ENCODE data around the gene SGSM2. TPM values are rescaled to one million over a fixed set of nuclear protein-coding genes. Genes with fewer than 3 reads are reported as not detected.

The SGSM2 gene
- total RNA-seq, 1 donor from 2014 or later = 60.2 TPM

DNA sequence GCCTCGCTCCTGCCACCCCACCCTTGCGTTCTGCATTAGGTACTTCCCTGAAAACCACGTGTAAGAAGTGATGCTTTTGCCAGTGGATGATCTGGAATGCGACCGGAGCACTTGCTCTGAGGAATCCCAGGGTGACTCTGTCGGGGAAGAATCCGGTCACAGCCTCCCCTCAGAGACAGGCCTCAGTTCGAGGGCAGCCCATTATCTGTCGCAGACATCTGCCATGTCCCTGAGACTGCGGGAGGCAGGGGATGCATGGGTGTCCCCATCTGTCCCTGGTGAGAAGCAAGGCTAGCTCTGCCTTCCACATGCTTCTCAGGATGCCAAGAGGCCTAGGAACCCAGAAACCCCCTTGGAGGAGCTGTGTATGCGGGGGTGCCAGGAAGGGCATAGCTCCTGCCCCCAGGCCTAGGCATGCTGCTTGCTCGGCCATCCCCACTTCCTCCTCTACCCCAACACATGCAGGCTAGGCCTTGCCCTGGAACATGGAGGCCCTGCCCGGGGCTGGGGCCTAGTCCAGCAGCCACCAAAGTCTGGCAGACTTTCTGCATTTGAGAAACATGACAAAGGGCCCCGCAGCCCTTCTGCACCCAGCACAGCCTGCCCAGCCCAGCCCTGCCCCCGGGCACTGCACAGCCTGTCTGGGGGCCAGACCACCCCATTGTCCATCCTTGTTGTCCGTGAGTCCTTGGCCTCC, 43.1 kb downstream of the SGSM2 start:
- no peak for DNase-seq (ENCODE audit: extremely low spot score in 2 of 2)
- H3K4me1 ChIP-seq = peaks cover 16% of the 10 kb centered on the region
- TF ChIP-seq POLR2A (IDR thresholded peaks at IDR 0.05) (no peak), POLR2AphosphoS5 (IDR thresholded peaks at IDR 0.05; ENCODE audit: insufficient read depth in 1 of 2, low read depth in 1 of 2) (no peak), CTCF (IDR thresholded peaks at IDR 0.05) (no peak)
- no peaks in the 10 kb centered on the region for H3K27me3 ChIP-seq
- no peak overlapping the region for H3K4me3 ChIP-seq
- no peak overlapping the region for H3K27ac ChIP-seq
- intact Hi-C loops (cut with DNase I) = no loop called here
- H3K36me3 ChIP-seq = peaks cover 0 to 27% of the 10 kb centered on the region in 2 donors
- H3K9me3 ChIP-seq = no peaks in the 10 kb centered on the region

- no peak overlapping the region for H3K4me3 ChIP-seq
- H3K36me3 ChIP-seq = peaks cover 0 to 27% of the 10 kb centered on the region in 2 donors
- no peak overlapping the region for H3K27ac ChIP-seq
- no peaks in the 10 kb centered on the region for H3K9me3 ChIP-seq
- TF ChIP-seq POLR2A (IDR thresholded peaks at IDR 0.05) (no peak), POLR2AphosphoS5 (IDR thresholded peaks at IDR 0.05; ENCODE audit: insufficient read depth in 1 of 2, low read depth in 1 of 2) (no peak), CTCF (IDR thresholded peaks at IDR 0.05) (no peak)
- no peaks in the 10 kb centered on the region for H3K27me3 ChIP-seq
- no peak for DNase-seq (ENCODE audit: extremely low spot score in 2 of 2)
- intact Hi-C loops (cut with DNase I) = no loop called here
- peaks cover 16% of the 10 kb centered on the region for H3K4me1 ChIP-seq
Observed at GRCh38 chr17:2380950-2381649, 43.8 kb downstream of the SGSM2 start.

DNA sequence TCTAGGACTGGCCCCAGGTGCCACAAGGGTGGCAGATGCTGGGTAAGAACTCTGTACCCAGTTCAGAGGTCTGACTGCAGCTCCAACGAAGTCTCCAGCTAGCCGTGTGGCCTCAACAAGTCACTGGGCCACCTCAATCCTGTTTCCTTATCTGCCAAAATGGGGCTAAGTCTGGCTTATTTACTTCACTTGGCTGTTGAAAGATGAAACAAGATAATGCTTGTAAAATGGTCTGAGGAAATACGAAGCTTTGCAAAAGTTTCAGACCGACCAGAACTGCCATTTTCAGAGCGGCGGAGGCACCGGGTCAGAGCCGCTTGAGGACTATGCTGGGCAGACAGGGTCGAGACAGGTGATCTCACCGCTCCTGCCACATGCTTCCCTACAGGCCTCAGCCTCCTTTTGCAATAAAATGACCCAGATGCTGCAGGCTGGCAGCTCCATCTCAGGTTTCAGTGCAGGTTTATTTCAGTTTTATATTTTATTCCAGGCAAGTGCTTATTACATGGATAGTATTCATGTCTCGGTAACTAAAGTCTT, 46.4 kb downstream of the SGSM2 start:
- intact Hi-C loops (cut with DNase I) = loop anchor here (2.0 kb wide), 1 partner anchor 33 kb away; no protein-coding TSS in a partner anchor
- TF ChIP-seq POLR2A (IDR thresholded peaks at IDR 0.05) (no peak), POLR2AphosphoS5 (IDR thresholded peaks at IDR 0.05; ENCODE audit: insufficient read depth in 1 of 2, low read depth in 1 of 2) (no peak), CTCF (IDR thresholded peaks at IDR 0.05) (no peak)
- peaks cover 0 to 35% of the 10 kb centered on the region in 2 donors for H3K36me3 ChIP-seq
- H3K9me3 ChIP-seq = no peaks in the 10 kb centered on the region
- no peak overlapping the region for H3K4me3 ChIP-seq
- peak overlapping the region; percentile 56 for H3K27ac ChIP-seq
- H3K4me1 ChIP-seq = peaks cover 16% of the 10 kb centered on the region
- DNase-seq (ENCODE audit: extremely low spot score in 2 of 2) = no peak
- H3K27me3 ChIP-seq = no peaks in the 10 kb centered on the region

- Histone ChIP-seq H3K36me3 (peaks cover 0 to 30% of the 10 kb centered on the region in 2 donors), H3K9me3 (no peaks in the 10 kb centered on the region), H3K27me3 (no peaks in the 10 kb centered on the region), H3K4me1 (peaks cover 16% of the 10 kb centered on the region), H3K27ac (no peak overlapping the region), H3K4me3 (no peak overlapping the region)
- no peak for DNase-seq (ENCODE audit: extremely low spot score in 2 of 2)
- TF ChIP-seq CTCF (IDR thresholded peaks at IDR 0.05) = no peak
- no peak for TF ChIP-seq POLR2AphosphoS5 (IDR thresholded peaks at IDR 0.05; ENCODE audit: insufficient read depth in 1 of 2, low read depth in 1 of 2)
- no peak for TF ChIP-seq POLR2A (IDR thresholded peaks at IDR 0.05)
- intact Hi-C loops (cut with DNase I) = no loop called here
Observed at GRCh38 chr17:2384439-2385127, 47.3 kb downstream of the SGSM2 start.
